Measurements from ENCODE around the gene CCDC92.
A peak's percentile ranks its signal among the peaks of the same experiment; 100 is the strongest.

CCDC92 gene

DNA sequence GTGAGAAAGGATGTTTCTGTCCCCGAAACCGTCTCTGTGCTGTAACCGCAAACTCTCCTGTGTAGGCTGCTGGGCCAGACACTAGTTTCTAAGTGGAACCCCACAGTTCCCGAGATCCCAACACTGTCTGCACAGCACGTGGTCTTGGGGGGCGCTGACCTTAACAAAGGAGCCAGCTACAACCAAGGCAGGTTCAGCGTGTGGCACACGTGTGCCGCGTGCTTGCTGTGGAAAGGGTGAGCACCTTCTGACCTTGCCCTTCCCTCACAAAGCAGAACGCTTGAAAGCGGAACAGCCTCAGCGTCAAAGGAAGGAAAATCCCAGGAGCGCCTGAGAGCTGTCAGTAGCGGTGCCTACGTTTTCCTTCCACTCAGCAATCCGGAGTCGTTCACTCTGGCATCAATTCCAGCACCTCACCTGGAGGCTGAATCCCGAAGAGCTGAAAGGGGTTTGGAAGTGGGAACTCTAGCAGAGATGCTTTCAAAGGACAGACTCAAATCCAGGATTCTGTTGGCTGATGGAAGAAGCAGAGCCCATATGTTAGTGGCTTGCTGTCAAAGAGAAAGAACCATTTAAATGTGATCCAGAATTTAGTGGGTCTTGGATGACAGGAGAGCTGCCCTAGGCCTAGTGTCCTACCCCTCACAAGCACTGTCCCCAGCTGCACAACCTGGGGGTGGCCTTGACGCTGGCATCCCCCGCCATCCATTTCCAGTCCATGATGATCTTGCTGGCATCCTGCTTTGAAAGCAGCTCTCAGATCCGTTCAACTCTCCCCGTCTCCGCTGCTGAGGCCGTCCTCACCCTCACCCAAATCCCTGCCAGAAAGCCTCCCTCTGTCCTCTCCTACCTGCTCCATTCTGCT lies 27.1 kb downstream of the CCDC92 start:
- Histone ChIP-seq H3K9me3 (replicated peaks; ENCODE audit: low read length) (peaks cover 5% of the 10 kb centered on the region), H3K36me3 (ENCODE audit: insufficient read depth, low read length) (peaks cover 42% of the 10 kb centered on the region), H3K4me3 (ENCODE audit: low read length) (no peak overlapping the region), H3K4me2 (ENCODE audit: low read length) (no peak overlapping the region), H3K27me3 (ENCODE audit: control insufficient read depth, insufficient read depth, low read length) (no peaks in the 10 kb centered on the region), H3K9ac (ENCODE audit: low read depth, low read length) (no peak overlapping the region), H3K4me1 (ENCODE audit: control insufficient read depth, insufficient read depth, low read length) (peaks cover 28% of the 10 kb centered on the region)

DNA sequence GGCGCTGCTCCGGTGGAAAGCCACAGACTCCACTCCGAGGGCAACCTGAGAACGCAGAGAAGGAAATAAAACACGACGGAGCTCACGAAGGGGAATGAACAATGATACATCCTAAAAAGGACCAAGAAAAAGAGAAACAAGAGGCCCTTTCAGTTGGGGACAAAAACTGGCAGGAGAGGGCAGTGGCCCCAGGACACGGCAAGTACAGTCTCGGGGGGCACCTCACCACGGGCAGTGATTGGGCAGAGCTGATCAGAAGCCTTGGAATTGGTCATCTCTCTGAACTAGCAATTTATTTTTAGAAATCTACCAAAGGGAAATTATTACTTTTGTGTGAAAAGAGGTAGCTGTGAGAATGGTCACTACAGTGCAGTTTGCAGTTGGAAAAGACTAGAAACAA lies 27.9 kb downstream of the CCDC92 start:
- no peak overlapping the region for H3K4me3 ChIP-seq (ENCODE audit: low read length)
- H3K36me3 ChIP-seq (ENCODE audit: insufficient read depth, low read length) = peaks cover 46% of the 10 kb centered on the region
- H3K9ac ChIP-seq (ENCODE audit: low read depth, low read length) = no peak overlapping the region
- H3K9me3 ChIP-seq (replicated peaks; ENCODE audit: low read length) = peaks cover 5% of the 10 kb centered on the region
- H3K27me3 ChIP-seq (ENCODE audit: control insufficient read depth, insufficient read depth, low read length) = no peaks in the 10 kb centered on the region
- no peak overlapping the region for H3K4me2 ChIP-seq (ENCODE audit: low read length)
- H3K4me1 ChIP-seq (ENCODE audit: control insufficient read depth, insufficient read depth, low read length) = peaks cover 28% of the 10 kb centered on the region

DNA sequence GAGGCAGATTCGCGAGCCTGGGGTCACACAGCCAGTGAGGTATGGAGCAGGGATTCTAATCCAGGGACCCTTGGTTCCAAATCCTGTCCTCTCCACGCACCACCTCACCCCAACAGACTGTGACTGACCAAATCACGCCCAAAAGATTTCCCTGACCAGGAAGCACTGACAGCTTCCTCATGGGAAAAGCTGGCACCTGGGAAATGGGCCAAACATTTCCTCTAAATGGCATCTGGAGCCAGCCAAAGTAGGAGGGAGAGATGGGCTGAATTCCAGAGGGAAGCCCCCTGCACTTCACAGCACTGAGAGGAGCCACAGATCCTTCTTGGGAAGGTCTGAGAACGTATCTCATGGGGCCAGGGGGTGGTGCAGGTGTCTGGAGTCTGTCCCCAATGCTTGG lies 28.8 kb downstream of the CCDC92 start:
- peaks cover 28% of the 10 kb centered on the region for H3K4me1 ChIP-seq (ENCODE audit: control insufficient read depth, insufficient read depth, low read length)
- H3K36me3 ChIP-seq (ENCODE audit: insufficient read depth, low read length) = peaks cover 49% of the 10 kb centered on the region
- H3K4me2 ChIP-seq (ENCODE audit: low read length) = no peak overlapping the region
- no peaks in the 10 kb centered on the region for H3K27me3 ChIP-seq (ENCODE audit: control insufficient read depth, insufficient read depth, low read length)
- H3K9me3 ChIP-seq (replicated peaks; ENCODE audit: low read length) = peaks cover 5% of the 10 kb centered on the region
- H3K4me3 ChIP-seq (ENCODE audit: low read length) = no peak overlapping the region
- H3K9ac ChIP-seq (ENCODE audit: low read depth, low read length) = no peak overlapping the region

DNA sequence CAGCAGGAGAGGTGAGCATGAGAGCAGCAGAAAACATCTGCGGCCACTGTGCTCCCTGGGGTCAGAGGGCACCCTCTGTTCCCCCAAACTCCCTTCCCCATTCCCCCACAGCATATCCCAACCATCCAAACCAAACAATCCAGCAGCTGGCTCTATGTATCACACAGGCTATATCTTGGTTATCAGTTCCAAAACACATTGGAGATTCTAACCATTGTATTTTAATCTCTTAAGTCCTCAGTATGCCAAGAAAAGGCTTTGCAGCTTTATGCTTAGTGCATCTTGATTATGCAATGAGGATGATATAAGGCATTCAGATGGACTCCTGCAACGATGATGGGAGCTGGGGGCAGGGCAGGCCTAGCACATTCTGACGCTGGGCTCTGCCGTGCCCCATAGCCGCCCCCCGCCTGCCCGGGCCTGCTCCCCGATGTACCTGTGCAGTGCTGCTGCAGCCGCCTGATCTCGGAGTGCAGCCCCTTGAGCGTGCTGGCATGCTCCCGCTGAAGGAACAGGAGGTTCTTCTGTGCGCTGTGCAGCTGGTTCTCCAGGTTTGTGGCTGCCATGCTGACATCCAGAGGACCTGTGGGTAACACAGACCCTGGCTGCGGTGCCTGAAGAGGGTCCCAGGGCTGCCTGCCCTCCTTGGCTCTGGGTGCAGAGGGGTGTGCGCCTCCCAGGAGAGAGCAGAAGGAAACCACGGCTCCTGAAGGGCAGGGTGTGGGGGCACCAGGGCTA lies 29.6 kb downstream of the CCDC92 start:
- no peaks in the 10 kb centered on the region for H3K27me3 ChIP-seq (ENCODE audit: control insufficient read depth, insufficient read depth, low read length)
- H3K9me3 ChIP-seq (replicated peaks; ENCODE audit: low read length) = peaks cover 5% of the 10 kb centered on the region
- H3K4me1 ChIP-seq (ENCODE audit: control insufficient read depth, insufficient read depth, low read length) = peaks cover 30% of the 10 kb centered on the region
- H3K4me2 ChIP-seq (ENCODE audit: low read length) = peak overlapping the region; percentile 64
- peaks cover 49% of the 10 kb centered on the region for H3K36me3 ChIP-seq (ENCODE audit: insufficient read depth, low read length)
- peak overlapping the region; percentile 39 for H3K4me3 ChIP-seq (ENCODE audit: low read length)
- peak overlapping the region; percentile 62 for H3K9ac ChIP-seq (ENCODE audit: low read depth, low read length)

DNA sequence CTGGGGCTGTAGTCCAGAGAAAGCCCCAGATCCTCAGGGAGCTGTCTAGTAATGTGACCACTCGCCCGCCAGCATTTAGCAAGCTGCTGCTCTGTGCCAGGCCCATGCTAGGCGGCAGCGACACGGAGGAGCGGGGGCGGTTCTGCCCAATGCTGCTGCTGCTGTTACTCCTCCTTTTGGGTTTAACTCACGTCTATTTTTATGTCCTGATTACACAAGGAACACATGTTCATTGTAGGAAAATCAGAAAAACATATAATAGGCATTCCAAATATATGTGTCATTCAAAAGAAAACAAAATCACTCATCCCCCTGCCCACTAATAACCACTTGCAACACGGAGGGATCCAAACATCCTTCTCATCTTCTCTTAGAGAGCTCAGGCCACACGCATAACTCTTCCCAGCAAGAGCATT lies 30.4 kb downstream of the CCDC92 start:
- peaks cover 55% of the 10 kb centered on the region for H3K36me3 ChIP-seq (ENCODE audit: insufficient read depth, low read length)
- H3K9ac ChIP-seq (ENCODE audit: low read depth, low read length) = peak overlapping the region; percentile 62
- no peaks in the 10 kb centered on the region for H3K27me3 ChIP-seq (ENCODE audit: control insufficient read depth, insufficient read depth, low read length)
- peak overlapping the region; percentile 64 for H3K4me2 ChIP-seq (ENCODE audit: low read length)
- peaks cover 5% of the 10 kb centered on the region for H3K9me3 ChIP-seq (replicated peaks; ENCODE audit: low read length)
- H3K4me1 ChIP-seq (ENCODE audit: control insufficient read depth, insufficient read depth, low read length) = peaks cover 30% of the 10 kb centered on the region
- peak overlapping the region; percentile 19 for H3K4me3 ChIP-seq (ENCODE audit: low read length)

DNA sequence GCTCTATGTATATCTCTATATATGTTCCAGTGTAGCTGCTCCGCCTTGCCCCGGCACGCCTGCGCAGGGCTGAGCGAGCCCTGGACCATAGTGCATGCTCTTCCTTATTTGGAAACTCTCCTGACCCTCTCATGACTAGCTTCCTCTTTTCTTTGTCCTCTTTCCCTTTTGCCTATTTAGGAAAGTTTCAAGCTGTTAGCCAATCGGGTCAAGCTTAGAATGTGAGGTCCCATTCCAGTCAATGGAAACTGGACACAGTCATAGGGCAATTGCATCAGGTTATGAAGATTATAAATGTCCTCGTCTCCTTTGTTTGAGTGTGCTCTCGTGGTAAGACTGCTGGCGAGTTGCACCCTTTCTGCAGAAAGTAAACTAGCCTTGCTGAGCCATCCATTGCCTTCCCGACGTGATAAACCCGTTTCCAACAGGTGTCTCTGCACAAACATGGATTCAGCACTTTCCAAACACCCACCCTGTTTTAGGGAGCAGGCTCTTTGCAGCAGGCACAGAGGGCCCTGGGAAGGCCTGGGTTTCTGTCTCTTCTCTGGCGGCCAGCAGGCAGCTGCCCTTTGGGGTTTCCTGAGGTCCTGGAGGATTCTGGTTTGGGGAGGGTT lies 30.9 kb downstream of the CCDC92 start:
- Histone ChIP-seq H3K4me2 (ENCODE audit: low read length) (peak overlapping the region; percentile 31), H3K4me1 (ENCODE audit: control insufficient read depth, insufficient read depth, low read length) (peaks cover 30% of the 10 kb centered on the region), H3K27me3 (ENCODE audit: control insufficient read depth, insufficient read depth, low read length) (no peaks in the 10 kb centered on the region), H3K9ac (ENCODE audit: low read depth, low read length) (peak overlapping the region; percentile 20), H3K9me3 (replicated peaks; ENCODE audit: low read length) (peaks cover 5% of the 10 kb centered on the region), H3K4me3 (ENCODE audit: low read length) (peak overlapping the region; percentile 19), H3K36me3 (ENCODE audit: insufficient read depth, low read length) (peaks cover 57% of the 10 kb centered on the region)

DNA sequence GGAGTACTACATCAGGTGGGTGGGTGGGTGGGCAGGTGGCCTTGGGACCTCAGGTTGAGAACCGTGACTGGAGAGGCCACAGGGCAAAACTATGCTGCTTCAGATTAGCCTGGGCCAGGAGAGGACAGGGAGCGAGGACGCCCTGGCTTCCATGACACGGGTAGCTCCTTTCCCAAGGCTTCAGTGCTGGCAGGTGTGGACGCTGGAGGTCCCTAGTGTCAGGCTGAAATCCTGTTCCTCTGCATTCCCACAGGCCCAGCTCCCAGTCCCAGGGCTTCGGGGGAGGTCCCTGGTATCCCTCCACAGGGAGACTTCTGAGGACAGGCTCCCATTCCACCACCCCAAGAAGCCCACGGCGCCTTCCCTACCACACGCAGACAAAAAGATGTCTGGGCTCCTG lies 31.6 kb downstream of the CCDC92 start:
- Histone ChIP-seq H3K4me1 (ENCODE audit: control insufficient read depth, insufficient read depth, low read length) (peaks cover 30% of the 10 kb centered on the region), H3K4me2 (ENCODE audit: low read length) (no peak overlapping the region), H3K4me3 (ENCODE audit: low read length) (no peak overlapping the region), H3K36me3 (ENCODE audit: insufficient read depth, low read length) (peaks cover 64% of the 10 kb centered on the region), H3K27me3 (ENCODE audit: control insufficient read depth, insufficient read depth, low read length) (no peaks in the 10 kb centered on the region), H3K9me3 (replicated peaks; ENCODE audit: low read length) (peaks cover 5% of the 10 kb centered on the region), H3K9ac (ENCODE audit: low read depth, low read length) (no peak overlapping the region)

DNA sequence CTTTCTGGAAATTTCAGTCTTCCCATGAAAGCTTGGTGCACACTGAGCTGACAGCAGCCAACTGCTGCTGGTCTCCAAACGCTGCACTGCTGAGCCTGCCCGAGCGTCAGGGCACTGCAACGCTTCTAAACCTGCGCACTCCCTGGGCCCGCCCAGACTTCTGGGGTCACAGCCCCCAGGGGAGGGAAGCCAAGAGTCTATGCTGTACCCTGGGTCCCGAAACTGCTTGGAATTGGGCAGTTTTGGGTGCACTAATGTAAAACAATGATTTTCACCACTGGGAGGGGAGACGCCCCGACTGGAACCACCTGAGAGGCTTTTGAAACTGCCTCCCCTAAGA lies 32.0 kb downstream of the CCDC92 start:
- H3K27me3 ChIP-seq (ENCODE audit: control insufficient read depth, insufficient read depth, low read length) = no peaks in the 10 kb centered on the region
- peaks cover 5% of the 10 kb centered on the region for H3K9me3 ChIP-seq (replicated peaks; ENCODE audit: low read length)
- no peak overlapping the region for H3K4me3 ChIP-seq (ENCODE audit: low read length)
- no peak overlapping the region for H3K9ac ChIP-seq (ENCODE audit: low read depth, low read length)
- H3K4me1 ChIP-seq (ENCODE audit: control insufficient read depth, insufficient read depth, low read length) = peaks cover 30% of the 10 kb centered on the region
- peaks cover 66% of the 10 kb centered on the region for H3K36me3 ChIP-seq (ENCODE audit: insufficient read depth, low read length)
- no peak overlapping the region for H3K4me2 ChIP-seq (ENCODE audit: low read length)

DNA sequence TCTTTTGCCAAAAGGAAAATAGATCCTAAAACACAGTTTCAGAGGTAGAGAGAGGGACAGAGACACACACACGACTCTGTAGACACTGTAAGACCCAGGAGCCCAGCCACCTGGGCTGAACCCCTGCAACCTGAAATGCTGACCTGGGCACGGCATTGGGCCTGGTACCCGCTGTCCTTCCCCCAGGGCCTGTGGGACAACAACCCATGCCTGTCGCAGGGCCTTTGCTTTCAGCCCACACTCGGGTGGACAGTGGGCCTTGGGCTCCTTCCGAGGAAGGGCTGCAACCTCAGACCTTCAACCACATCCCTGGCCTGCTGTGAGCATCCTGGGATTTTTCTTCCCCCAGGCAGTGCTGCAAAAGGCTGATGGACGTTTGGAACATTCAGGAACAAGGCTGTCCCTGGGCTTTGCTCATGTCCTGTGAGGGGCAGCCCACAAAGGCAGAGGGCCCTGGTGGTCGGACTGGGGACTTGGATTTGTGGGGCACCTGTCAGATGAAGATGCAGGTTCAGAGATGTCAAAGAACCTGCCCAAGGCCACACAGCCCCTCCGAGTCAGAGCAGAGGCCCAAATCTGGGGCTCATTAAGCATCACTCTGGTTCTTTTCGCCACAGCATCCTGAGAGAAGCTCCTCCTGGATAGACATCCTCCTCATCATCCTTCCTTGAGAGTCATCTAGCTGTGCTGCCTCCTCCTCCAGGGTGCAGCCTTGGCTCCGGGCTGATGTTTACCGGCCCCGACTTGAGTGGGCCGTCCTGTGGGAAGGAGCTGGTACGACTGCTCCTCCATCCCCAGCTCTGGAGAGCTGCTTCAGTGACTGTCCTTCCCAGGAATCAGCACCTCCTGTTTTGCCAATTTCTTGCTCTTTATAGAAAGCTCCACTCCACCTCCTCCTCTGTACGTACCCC lies 32.7 kb downstream of the CCDC92 start:
- no peak overlapping the region for H3K4me3 ChIP-seq (ENCODE audit: low read length)
- H3K36me3 ChIP-seq (ENCODE audit: insufficient read depth, low read length) = peaks cover 60% of the 10 kb centered on the region
- H3K27me3 ChIP-seq (ENCODE audit: control insufficient read depth, insufficient read depth, low read length) = no peaks in the 10 kb centered on the region
- H3K9ac ChIP-seq (ENCODE audit: low read depth, low read length) = no peak overlapping the region
- H3K9me3 ChIP-seq (replicated peaks; ENCODE audit: low read length) = peaks cover 5% of the 10 kb centered on the region
- H3K4me2 ChIP-seq (ENCODE audit: low read length) = no peak overlapping the region
- H3K4me1 ChIP-seq (ENCODE audit: control insufficient read depth, insufficient read depth, low read length) = peaks cover 30% of the 10 kb centered on the region

DNA sequence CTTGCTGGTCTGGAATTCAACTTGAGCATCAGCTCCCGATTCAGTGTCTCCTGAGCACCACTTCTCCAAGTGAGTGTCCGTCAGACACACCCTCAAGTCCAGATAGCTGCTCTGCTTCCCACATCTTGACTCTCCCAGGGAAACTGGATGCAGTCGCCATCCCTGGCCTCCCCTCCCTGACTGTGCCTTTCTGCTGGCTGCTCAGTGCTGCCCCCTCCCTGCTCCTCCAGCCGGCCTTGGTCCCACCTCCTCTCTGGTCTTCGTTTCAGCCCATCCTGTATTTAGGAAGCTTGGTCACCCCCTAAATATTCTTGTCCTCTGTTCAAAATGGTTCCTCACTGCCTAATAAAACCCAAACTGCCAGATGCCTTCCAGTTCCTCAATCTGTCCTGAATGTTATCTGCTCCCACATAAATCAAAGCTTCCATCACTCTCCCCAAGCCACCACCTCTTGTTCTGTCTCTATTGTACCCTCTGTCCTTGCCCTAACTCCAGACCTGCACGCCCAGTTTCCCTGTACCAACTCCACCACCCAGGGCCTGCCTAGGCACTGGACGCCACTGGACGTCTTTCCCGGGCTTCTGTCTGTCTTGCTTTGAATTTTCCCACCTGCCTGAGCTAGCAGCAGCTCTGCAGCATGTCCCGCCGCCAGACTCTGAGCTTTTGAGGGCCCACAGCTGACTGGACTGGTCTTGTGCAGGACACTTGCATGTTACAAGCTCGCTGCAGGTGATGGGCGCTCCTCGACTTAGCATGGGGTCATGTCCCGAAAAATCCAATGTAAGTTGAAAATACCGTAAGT lies 33.8 kb downstream of the CCDC92 start:
- Histone ChIP-seq H3K9me3 (replicated peaks; ENCODE audit: low read length) (peaks cover 5% of the 10 kb centered on the region), H3K4me1 (ENCODE audit: control insufficient read depth, insufficient read depth, low read length) (peaks cover 24% of the 10 kb centered on the region), H3K4me3 (ENCODE audit: low read length) (no peak overlapping the region), H3K4me2 (ENCODE audit: low read length) (no peak overlapping the region), H3K36me3 (ENCODE audit: insufficient read depth, low read length) (peaks cover 52% of the 10 kb centered on the region), H3K27me3 (ENCODE audit: control insufficient read depth, insufficient read depth, low read length) (no peaks in the 10 kb centered on the region), H3K9ac (ENCODE audit: low read depth, low read length) (no peak overlapping the region)

All from skeletal muscle satellite cell (primary cell).